Inferior parietal cortex (tissue), 1 donor: ENCODE results near the gene RAG1.
"Not testable (repeated sequence)": the region's sequence is repeated elsewhere in the genome, so short reads cannot be mapped to it uniquely, and the experiment has no call there.

ENCODE experiments used
- DNase-seq: peaks from one replicate; pipeline ENCODE4 v3.0.0-alpha.2; 2016; ENCODE audit errors: extremely low spot score

RAG1 gene

GRCh38 chr11:36567694-36568093 is at the start of gene RAG1:
RAG1 (plus strand) TSS chr11:36568007; CDS start chr11:36573305, 5,298 bp downstream.
- no peak for DNase-seq

- DNase-seq = no peak
Measured at GRCh38 chr11:36530840-36531239, 37.0 kb upstream of the RAG1 start.

- no peak for DNase-seq
Measured at GRCh38 chr11:36532941-36533601, 34.7 kb upstream of the RAG1 start.

GRCh38 chr11:36534276-36534840 is 33.4 kb upstream of the RAG1 start:
- DNase-seq = no peak

GRCh38 chr11:36540998-36541397 is 26.8 kb upstream of the RAG1 start:
- DNase-seq = peak; percentile 42

- DNase-seq = no peak
Measured at GRCh38 chr11:36550385-36551115, 17.3 kb upstream of the RAG1 start.

- not testable (repeated sequence) for DNase-seq
Measured at GRCh38 chr11:36557390-36557789, 10.4 kb upstream of the RAG1 start.

GRCh38 chr11:36557991-36558390 is 9.8 kb upstream of the RAG1 start:
- no peak for DNase-seq

GRCh38 chr11:36558571-36559413 is 9.0 kb upstream of the RAG1 start:
- no peak for DNase-seq

- DNase-seq = peak; percentile 90
Measured at GRCh38 chr11:36564376-36565030, 3.3 kb upstream of the RAG1 start.

- DNase-seq = no peak
Measured at GRCh38 chr11:36565031-36565610, 2.7 kb upstream of the RAG1 start.

GRCh38 chr11:36566407-36567053 is 1.3 kb upstream of the RAG1 start:
- no peak for DNase-seq

GRCh38 chr11:36569095-36569494 is 1.3 kb downstream of the RAG1 start:
- no peak for DNase-seq

GRCh38 chr11:36574486-36574885 is 6.7 kb downstream of the RAG1 start:
- DNase-seq = no peak

GRCh38 chr11:36577373-36577772 is 9.6 kb downstream of the RAG1 start:
- DNase-seq = peak; percentile 17

GRCh38 chr11:36577859-36578258 is 10.1 kb downstream of the RAG1 start:
- DNase-seq = peak; percentile 5

GRCh38 chr11:36578458-36578857 is 10.7 kb downstream of the RAG1 start:
- no peak for DNase-seq

- DNase-seq = no peak
Measured at GRCh38 chr11:36581536-36581935, 13.7 kb downstream of the RAG1 start.

GRCh38 chr11:36583667-36584066 is 15.9 kb downstream of the RAG1 start:
- DNase-seq = no peak

- no peak for DNase-seq
Measured at GRCh38 chr11:36586543-36586942, 18.7 kb downstream of the RAG1 start.

GRCh38 chr11:36588099-36588498 is 20.3 kb downstream of the RAG1 start:
- DNase-seq = no peak
